GM23338 (cell line): ENCODE results near the gene NDEL1. TPM values are rescaled to one million over a fixed set of nuclear protein-coding genes. Genes with fewer than 3 reads are reported as not detected.

Experiments used
- ATAC-seq: fragments of 200-7000 bp; cut with Tn5 transposase; 3 replicates; pipeline ENCODE4 v1.9.1; 2020
- DNase-seq: peaks from one replicate; pipeline ENCODE4 v3.0.0-alpha.2; 2015; ENCODE audit warnings: low spot score
- H2AFZ ChIP-seq: fragments of 200-600 bp; sonication (generic); 2 replicates; pipeline ENCODE4 v1.8.0; 2016; ENCODE audit warnings: antibody characterized with exemption, mild to moderate bottlenecking, moderate library complexity
- H3F3A ChIP-seq: fragments of 200-600 bp; sonication (generic); replicated peaks from 2 replicates; pipeline ENCODE4 v1.8.0; 2017; ENCODE audit warnings: antibody characterized with exemption, mixed run types, low read depth
- H3K27ac ChIP-seq: fragments of 200-600 bp; sonication (generic); 2 replicates; pipeline ENCODE4 v1.6.1; 2016; ENCODE audit warnings: low read depth
- H3K27me3 ChIP-seq: fragments of 200-600 bp; sonication (generic); 2 replicates; pipeline ENCODE4 v1.8.0; 2016; ENCODE audit warnings: mild to moderate bottlenecking, mixed run types, moderate library complexity; ENCODE audit not compliant: insufficient read depth
- H3K36me3 ChIP-seq: fragments of 200-600 bp; sonication (generic); 2 replicates; pipeline ENCODE4 v1.8.0; 2016; ENCODE audit warnings: mild to moderate bottlenecking; ENCODE audit not compliant: insufficient read depth
- H3K4me1 ChIP-seq: fragments of 200-600 bp; sonication (generic); 2 replicates; pipeline ENCODE4 v1.8.0; 2016; ENCODE audit warnings: mild to moderate bottlenecking, moderate library complexity; ENCODE audit not compliant: insufficient read depth
- H3K4me2 ChIP-seq: fragments of 200-600 bp; sonication (generic); 2 replicates; pipeline ENCODE4 v1.7.1; 2017; ENCODE audit warnings: mixed run types
- H3K4me3 ChIP-seq: fragments of 200-600 bp; sonication (generic); 2 replicates; pipeline ENCODE4 v1.6.1; 2016; ENCODE audit warnings: mixed run types
- H3K79me2 ChIP-seq: fragments of 200-600 bp; sonication (generic); replicated peaks from 2 replicates; pipeline ENCODE4 v1.8.0; 2017; ENCODE audit warnings: mild to moderate bottlenecking; ENCODE audit not compliant: insufficient read depth
- H3K9me2 ChIP-seq: fragments of 200-600 bp; sonication (generic); 2 replicates; pipeline ENCODE4 v1.8.0; 2017; ENCODE audit not compliant: insufficient read depth
- H4K20me1 ChIP-seq: fragments of 200-600 bp; sonication (generic); replicated peaks from 2 replicates; pipeline ENCODE4 v1.8.0; 2017; ENCODE audit warnings: mild to moderate bottlenecking; ENCODE audit not compliant: insufficient read depth
- H3K27ac Mint-ChIP-seq: 2 replicates; pipeline ENCODE4 v1.8.0; 2020; ENCODE audit warnings: inconsistent platforms, mild to moderate bottlenecking, moderate library complexity, mixed read lengths
- H3K27me3 Mint-ChIP-seq: 3 replicates; pipeline ENCODE4 v1.8.0; 2022; ENCODE audit warnings: low read depth, mild to moderate bottlenecking, moderate library complexity, mixed read lengths, inconsistent platforms; ENCODE audit not compliant: insufficient read depth, poor library complexity
- H3K36me3 Mint-ChIP-seq: 3 replicates; pipeline ENCODE4 v1.8.0; 2021; ENCODE audit warnings: low read depth, mild to moderate bottlenecking, inconsistent platforms, moderate library complexity, mixed read lengths
- H3K4me1 Mint-ChIP-seq: 3 replicates; pipeline ENCODE4 v1.8.0; 2020; ENCODE audit warnings: mild to moderate bottlenecking, inconsistent platforms, mixed read lengths
- H3K4me3 Mint-ChIP-seq: 3 replicates; pipeline ENCODE4 v1.8.0; 2021; ENCODE audit warnings: moderate library complexity, mild to moderate bottlenecking, inconsistent platforms, mixed read lengths
- H3K9me3 Mint-ChIP-seq: 3 replicates; pipeline ENCODE4 v1.8.0; 2020; ENCODE audit warnings: moderate library complexity, mild to moderate bottlenecking, inconsistent platforms, mixed read lengths
- CREB1 ChIP-seq: fragments of 250-450 bp; sonication (Bioruptor Pico); IDR thresholded peaks from 2 replicates; pipeline ENCODE4 v1.5.0; 2020; ENCODE audit warnings: low read depth, mild to moderate bottlenecking, moderate library complexity
- CTCF ChIP-seq, 2 experiments: fragments of 200-600 bp in 1 of 2; sonication (generic) in 1 of 2; conservative IDR thresholded peaks; 2 replicates each; pipeline versions ENCODE4 v1.5.1 to v1.6.1; 2016 to 2017; ENCODE audit warnings: antibody characterized with exemption in 2 of 2, low read depth in 2 of 2, mild to moderate bottlenecking in 2 of 2, moderate library complexity in 1 of 2
- ETS1 ChIP-seq: IDR thresholded peaks from 2 replicates; pipeline ENCODE4 v1.6.1; 2016; ENCODE audit warnings: antibody characterized with exemption
- EZH2 ChIP-seq: fragments of 200-600 bp; sonication (generic); IDR thresholded peaks from one replicate; pipeline ENCODE4 v1.8.0; 2017; ENCODE audit warnings: antibody characterized with exemption, mild to moderate bottlenecking, low read depth; ENCODE audit not compliant: unreplicated experiment
- EZH2phosphoT487 ChIP-seq: fragments of 200-600 bp; sonication (generic); IDR thresholded peaks from one replicate; pipeline ENCODE4 v1.8.1; 2018; ENCODE audit warnings: antibody characterized with exemption; ENCODE audit not compliant: unreplicated experiment
- JUNB ChIP-seq: IDR thresholded peaks from one replicate; pipeline ENCODE4 v1.6.1; 2016; ENCODE audit warnings: antibody characterized with exemption; ENCODE audit not compliant: unreplicated experiment
- NANOG ChIP-seq: IDR thresholded peaks from 2 replicates; pipeline ENCODE4 v1.6.1; 2016; ENCODE audit warnings: antibody characterized with exemption, borderline replicate concordance
- POLR2AphosphoS5 ChIP-seq: IDR thresholded peaks from 2 replicates; pipeline ENCODE4 v1.6.1; 2016; ENCODE audit warnings: antibody characterized with exemption, low read depth
- REST ChIP-seq: IDR thresholded peaks from one replicate; pipeline ENCODE4 v1.6.1; 2018; ENCODE audit warnings: antibody characterized with exemption; ENCODE audit not compliant: unreplicated experiment
- STAT1 ChIP-seq: IDR thresholded peaks from one replicate; pipeline ENCODE4 v1.6.1; 2016; ENCODE audit warnings: antibody characterized with exemption; ENCODE audit not compliant: unreplicated experiment
- ZNF114 ChIP-seq: fragments of 250-450 bp; sonication (Bioruptor Pico); IDR thresholded peaks from 2 replicates; pipeline ENCODE4 v1.5.0; 2020; ENCODE audit warnings: mild to moderate bottlenecking, moderate library complexity
- ZNF331 ChIP-seq: fragments of 250-450 bp; sonication (Bioruptor Pico); IDR thresholded peaks from 2 replicates; pipeline ENCODE4 v1.5.0; 2020; ENCODE audit warnings: low read depth, mild to moderate bottlenecking, moderate library complexity
- ZNF462 ChIP-seq: fragments of 250-450 bp; sonication (Bioruptor Pico); IDR thresholded peaks from 2 replicates; pipeline ENCODE4 v1.5.0; 2020; ENCODE audit warnings: mild to moderate bottlenecking, moderate library complexity
- polyA plus RNA-seq: library from polyadenylated mRNA; unstranded; fragments of >200 nt; fragmentation: Nextera tagmentation; extraction: Ambion mirVana; gene quantifications from 2 replicates; pipeline ENCODE4 v1.2.1, GENCODE V29; 2016
- total RNA-seq: library from RNA; depleted of rRNA; stranded (reverse); fragments of >200 nt; shearing (Covaris generic); gene quantifications from 2 replicates; pipeline ENCODE4 v1.2.3, GENCODE V29; 2014

Gene NDEL1
- total and polyA plus RNA-seq, 2 experiments from 2014 or later: 21.2 to 26.0 TPM

GRCh38 chr17:8451933-8452614 lies 16.4 kb downstream of the NDEL1 start (continued):
- TF ChIP-seq REST: no peak
- TF ChIP-seq ZNF331: no peak
- no peak for TF ChIP-seq POLR2AphosphoS5
- no peak for TF ChIP-seq NANOG

GRCh38 chr17:8453326-8453725 lies 17.6 kb downstream of the NDEL1 start:
- Mint-ChIP-seq H3K36me3 (peaks cover 53% of the 10 kb centered on the region), H3K27me3 (no peaks in the 10 kb centered on the region), H3K4me3 (no peak overlapping the region), H3K9me3 (no peaks in the 10 kb centered on the region), H3K4me1 (no peaks in the 10 kb centered on the region), H3K27ac (no peak overlapping the region)
- Histone ChIP-seq H3K27ac (no peak overlapping the region), H2AFZ (no peak overlapping the region), H3K4me2 (no peak overlapping the region), H3K4me1 (no peaks in the 10 kb centered on the region), H4K20me1 (no peaks in the 10 kb centered on the region), H3K4me3 (no peak overlapping the region), H3F3A (no peaks in the 10 kb centered on the region), H3K36me3 (peaks cover 35% of the 10 kb centered on the region), H3K9me2 (no peaks in the 10 kb centered on the region), H3K27me3 (no peaks in the 10 kb centered on the region), H3K79me2 (peaks cover 5% of the 10 kb centered on the region; the same call in 1 of the 2 replicates)
- DNase-seq: no peak
- ATAC-seq: no peak
- no peak for TF ChIP-seq NANOG
- TF ChIP-seq ZNF462 (CRISPR knock-in tag): no peak
- TF ChIP-seq CREB1 (CRISPR knock-in tag): no peak
- no peak for TF ChIP-seq ETS1
- TF ChIP-seq EZH2phosphoT487: no peak
- no peak for TF ChIP-seq JUNB
- no peak for TF ChIP-seq CTCF (conservative IDR thresholded peaks at IDR 0.05; ENCODE audit: low read depth in 2 of 2)
- TF ChIP-seq EZH2: no peak
- no peak for TF ChIP-seq STAT1
- no peak for TF ChIP-seq POLR2AphosphoS5
- TF ChIP-seq ZNF114 (CRISPR knock-in tag): no peak
